Spleen (tissue), 11 donors: Measurements from ENCODE around the gene KRTAP5-1. TPM values are rescaled to one million over a fixed set of nuclear protein-coding genes. Genes with fewer than 3 reads are reported as not detected.
A peak's percentile ranks its signal among the peaks of the same experiment; 100 is the strongest.

Source experiments
- DNase-seq: peaks from one replicate; pipeline ENCODE4 v3.0.0-alpha.2; 2020
- H3K27ac ChIP-seq, 8 donors: fragments of 200-600 bp; sonication (generic) in 7 of 8; 1 replicate in 4 of 8; 2 replicates in 4 of 8; pipeline versions ENCODE4 v1.5.0 to v1.8.0; 2016 to 2021; ENCODE audit warnings: inconsistent platforms in 4 of 8, mild to moderate bottlenecking in 4 of 8, moderate library complexity in 1 of 8
- H3K27me3 ChIP-seq, 7 donors: fragments of 200-600 bp; sonication (generic) in 6 of 7; replicated peaks in 1 of 7; 1 replicate in 4 of 7; 2 replicates in 3 of 7; pipeline versions ENCODE4 v1.5.0 to v1.8.0; 2016 to 2021; ENCODE audit warnings: inconsistent platforms in 3 of 7, mild to moderate bottlenecking in 1 of 7
- H3K36me3 ChIP-seq, 6 donors: fragments of 200-600 bp; sonication (generic) in 5 of 6; 1 replicate in 4 of 6; 2 replicates in 2 of 6; pipeline versions ENCODE4 v1.5.0 to v1.8.0; 2016 to 2021; ENCODE audit warnings: inconsistent platforms in 2 of 6
- H3K4me1 ChIP-seq, 6 donors: fragments of 200-600 bp; sonication (generic) in 5 of 6; 1 replicate in 3 of 6; 2 replicates in 3 of 6; pipeline versions ENCODE4 v1.5.0 to v1.8.0; 2016 to 2021; ENCODE audit warnings: inconsistent platforms in 3 of 6
- H3K4me3 ChIP-seq, 8 donors: fragments of 200-600 bp; sonication (generic) in 7 of 8; 1 replicate in 4 of 8; 2 replicates in 4 of 8; pipeline versions ENCODE4 v1.5.0 to v1.8.0; 2016 to 2021; ENCODE audit warnings: inconsistent platforms in 4 of 8, mild to moderate bottlenecking in 4 of 8, moderate library complexity in 2 of 8
- H3K9me3 ChIP-seq, 8 donors: fragments of 200-600 bp; sonication (generic) in 7 of 8; 1 replicate in 4 of 8; 2 replicates in 4 of 8; pipeline versions ENCODE4 v1.5.0 to v1.8.0; 2016 to 2021; ENCODE audit warnings: inconsistent platforms in 4 of 8
- POLR2A ChIP-seq, 3 donors: fragments of 450-650 bp; IDR thresholded peaks; one replicate each; pipeline ENCODE4 v1.5.1; 2017; ENCODE audit warnings: antibody characterized with exemption in 3 of 3, mild to moderate bottlenecking in 1 of 3
- POLR2AphosphoS5 ChIP-seq, 3 donors: sonication (generic); formaldehyde crosslinking; IDR thresholded peaks; one replicate each; pipeline ENCODE4 v1.5.1; 2017; ENCODE audit warnings: antibody characterized with exemption in 3 of 3
- WGBS, 5 donors: extraction: QIAGEN DNeasy Blood & Tissue Kit in 3 of 5; methylation state at CpG; one replicate each; pipeline versions ENCODE4 v1.1.5 to v1.1.7; 2013 to 2018; 5-methylcytosine and 5-hydroxymethylcytosine counted together
- intact Hi-C: fragments of 100-400 bp; cut with DNase I; formaldehyde crosslinking; loops from one replicate; pipeline ENCODE4 v1.15.0; 2023; ENCODE audit warnings: low total_unique reads
- polyA plus RNA-seq, 3 donors: library from polyadenylated mRNA; stranded (reverse); fragments of 200-250 nt; gene quantifications; one replicate each; pipeline ENCODE4 v1.2.1, GENCODE V29; 2013
- total RNA-seq, 7 donors: library from RNA; depleted of rRNA in 3 of 7; stranded (reverse); fragments of >200 nt in 3 of 7; fragmentation: NEBNext Ultra II Directional in 4 of 7; extraction: Animal tissue kit (Norgen Biotek cat#: 25700) in 4 of 7; gene quantifications; one replicate each; pipeline versions ENCODE4 v1.1.0 to v1.2.1, GENCODE V29; 2016 to 2021
- TF ChIP-seq, protein P1 (sequence below), 11 experiments: fragments of 200-600 bp in 7 of 11; fragments of 450-650 bp in 4 of 11; sonication (generic) in 4 of 11; IDR thresholded peaks in 8 of 11; conservative IDR thresholded peaks in 3 of 11; 1 replicate in 7 of 11; 2 replicates in 4 of 11; pipeline versions ENCODE4 v1.4.0 to v1.8.0; 2016 to 2021; ENCODE audit warnings: antibody characterized with exemption in 11 of 11, inconsistent platforms in 4 of 11, mild to moderate bottlenecking in 1 of 11
- donor health status: healthy with polysubstance abuse.
- donor health status: DM: no; HTN: no; CAD: no; lungs with moderate emphysema.
- donor health status: DM: no; HTN: no; CAD: no.
- donor health status: Bipolar disorder and iron deficiency.
- donor health status: healthy.
- donor health status: DM: no; HTN: no; CAD: no.
- donor health status: DM: yes; HTN: yes; CAD: no.

The KRTAP5-1 gene
- total and polyA plus RNA-seq, 10 donors = not detected

GRCh38 chr11:1558775-1559110, 26.3 kb downstream of the KRTAP5-1 start:
- Histone ChIP-seq H3K4me3 (no peak overlapping the region), H3K4me1 (peaks cover 4 to 39% (median 20%) of the 10 kb centered on the region in 6 donors), H3K36me3 (peaks cover 0 to 55% (median 3%) of the 10 kb centered on the region in 6 donors), H3K27me3 (peaks cover 0 to 75% (median 0%) of the 10 kb centered on the region in 7 donors), H3K27ac (peak overlapping the region in 5 of 8 donors; percentile 45 to 82 (median 69)), H3K9me3 (no peaks in the 10 kb centered on the region)
- intact Hi-C loops = no loop called here
- no peak for DNase-seq
- TF ChIP-seq, protein P1, sequence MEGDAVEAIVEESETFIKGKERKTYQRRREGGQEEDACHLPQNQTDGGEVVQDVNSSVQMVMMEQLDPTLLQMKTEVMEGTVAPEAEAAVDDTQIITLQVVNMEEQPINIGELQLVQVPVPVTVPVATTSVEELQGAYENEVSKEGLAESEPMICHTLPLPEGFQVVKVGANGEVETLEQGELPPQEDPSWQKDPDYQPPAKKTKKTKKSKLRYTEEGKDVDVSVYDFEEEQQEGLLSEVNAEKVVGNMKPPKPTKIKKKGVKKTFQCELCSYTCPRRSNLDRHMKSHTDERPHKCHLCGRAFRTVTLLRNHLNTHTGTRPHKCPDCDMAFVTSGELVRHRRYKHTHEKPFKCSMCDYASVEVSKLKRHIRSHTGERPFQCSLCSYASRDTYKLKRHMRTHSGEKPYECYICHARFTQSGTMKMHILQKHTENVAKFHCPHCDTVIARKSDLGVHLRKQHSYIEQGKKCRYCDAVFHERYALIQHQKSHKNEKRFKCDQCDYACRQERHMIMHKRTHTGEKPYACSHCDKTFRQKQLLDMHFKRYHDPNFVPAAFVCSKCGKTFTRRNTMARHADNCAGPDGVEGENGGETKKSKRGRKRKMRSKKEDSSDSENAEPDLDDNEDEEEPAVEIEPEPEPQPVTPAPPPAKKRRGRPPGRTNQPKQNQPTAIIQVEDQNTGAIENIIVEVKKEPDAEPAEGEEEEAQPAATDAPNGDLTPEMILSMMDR (IDR thresholded peaks at IDR 0.05 in 8 of 11, conservative IDR thresholded peaks at IDR 0.05 in 3 of 11) = no peak
- TF ChIP-seq POLR2AphosphoS5 (IDR thresholded peaks at IDR 0.05) = no peak
- no peak for TF ChIP-seq POLR2A (IDR thresholded peaks at IDR 0.05)
- WGBS, 5 donors = 74 to 83% (median 79%) methylated on average over 11 to 12 of the region's 12 CpGs

- H3K4me1 ChIP-seq = peaks cover 4 to 36% (median 19%) of the 10 kb centered on the region in 6 donors
- H3K36me3 ChIP-seq = peaks cover 0 to 49% (median 3%) of the 10 kb centered on the region in 6 donors
- DNase-seq = peak; percentile 70
- TF ChIP-seq POLR2A (IDR thresholded peaks at IDR 0.05) (no peak), POLR2AphosphoS5 (IDR thresholded peaks at IDR 0.05) (peak in 1 of 3 donors; percentile 40)
- TF ChIP-seq, protein P1 (IDR thresholded peaks at IDR 0.05 in 8 of 11, conservative IDR thresholded peaks at IDR 0.05 in 3 of 11) = no peak
- H3K4me3 ChIP-seq = no peak overlapping the region
- no peaks in the 10 kb centered on the region for H3K9me3 ChIP-seq
- 54 to 63% (median 55%) methylated on average over 14 to 29 of the region's 29 CpGs for WGBS, 5 donors
- peaks cover 0 to 75% (median 1%) of the 10 kb centered on the region in 7 donors for H3K27me3 ChIP-seq
- peak overlapping the region in 6 of 8 donors; percentile 45 to 82 (median 63) for H3K27ac ChIP-seq
- intact Hi-C loops = no loop called here
Observed at GRCh38 chr11:1557904-1558774, 26.9 kb downstream of the KRTAP5-1 start.

DNA sequence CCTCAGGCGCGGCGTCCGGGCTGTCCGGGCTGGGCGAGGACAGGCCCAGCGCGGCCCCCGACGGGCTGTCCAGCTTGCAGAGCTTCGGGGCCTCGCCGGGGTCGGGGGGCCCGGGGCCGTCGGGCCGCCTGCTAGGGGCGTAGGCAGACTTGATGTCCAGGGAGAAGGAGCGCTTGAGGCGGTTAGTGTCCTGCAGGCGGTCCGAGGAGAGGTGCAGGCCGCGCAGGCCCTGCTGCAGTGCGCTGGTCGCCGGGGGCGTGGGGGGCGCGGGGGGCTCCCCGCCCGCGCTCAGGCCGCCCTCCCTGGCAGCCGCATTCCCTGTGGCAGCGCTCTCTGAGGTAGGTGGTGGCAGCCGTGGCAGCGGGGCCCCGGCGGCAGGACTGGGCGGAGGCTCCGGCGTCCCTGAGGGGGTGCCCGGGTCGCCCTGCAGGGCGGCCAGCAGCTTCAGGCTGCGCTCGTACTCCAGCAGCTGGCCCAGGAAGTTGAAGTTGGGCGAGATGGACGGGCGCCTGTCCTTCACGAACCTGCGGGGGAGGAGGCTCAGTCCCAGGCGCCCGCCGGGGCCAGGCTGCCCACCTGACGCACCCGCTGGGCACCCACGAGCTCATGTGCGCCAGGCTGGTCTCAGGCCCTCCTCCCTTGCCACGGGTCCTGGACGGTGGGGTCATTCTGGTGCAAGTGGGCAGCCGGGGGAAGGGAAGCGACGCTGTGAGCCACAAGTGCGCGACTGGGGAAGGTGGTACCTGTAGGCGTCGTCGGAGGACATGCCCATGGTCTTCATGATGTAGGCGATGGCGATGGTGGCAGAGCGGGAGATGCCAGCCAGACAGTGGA, 27.8 kb downstream of the KRTAP5-1 start:
- no peak overlapping the region for H3K4me3 ChIP-seq
- intact Hi-C loops = no loop called here
- WGBS, 5 donors = 63 to 91% (median 80%) methylated on average over 22 to 74 of the region's 74 CpGs
- TF ChIP-seq, protein P1 (IDR thresholded peaks at IDR 0.05 in 8 of 11, conservative IDR thresholded peaks at IDR 0.05 in 3 of 11) = no peak
- no peak for TF ChIP-seq POLR2AphosphoS5 (IDR thresholded peaks at IDR 0.05)
- TF ChIP-seq POLR2A (IDR thresholded peaks at IDR 0.05) = no peak
- no peaks in the 10 kb centered on the region for H3K9me3 ChIP-seq
- H3K27me3 ChIP-seq = peaks cover 0 to 83% (median 3%) of the 10 kb centered on the region in 7 donors
- H3K4me1 ChIP-seq = peaks cover 4 to 36% (median 19%) of the 10 kb centered on the region in 6 donors
- peaks cover 0 to 43% (median 3%) of the 10 kb centered on the region in 6 donors for H3K36me3 ChIP-seq
- peak overlapping the region in 4 of 8 donors; percentile 45 to 82 (median 60) for H3K27ac ChIP-seq
- no peak for DNase-seq
